GM19372 (cell line): ENCODE data around the gene CUL4A.
"Not testable (repeated sequence)": the region's sequence is repeated elsewhere in the genome, so short reads cannot be mapped to it uniquely, and the experiment has no call there.

Experiments
- ATAC-seq: cut with Tn5 transposase; IDR thresholded peaks from one replicate; pipeline ENCODE4 v1.9.1; 2021; ENCODE audit warnings: mild to moderate bottlenecking, low read depth, moderate library complexity; ENCODE audit not compliant: unreplicated experiment

The CUL4A gene

DNA sequence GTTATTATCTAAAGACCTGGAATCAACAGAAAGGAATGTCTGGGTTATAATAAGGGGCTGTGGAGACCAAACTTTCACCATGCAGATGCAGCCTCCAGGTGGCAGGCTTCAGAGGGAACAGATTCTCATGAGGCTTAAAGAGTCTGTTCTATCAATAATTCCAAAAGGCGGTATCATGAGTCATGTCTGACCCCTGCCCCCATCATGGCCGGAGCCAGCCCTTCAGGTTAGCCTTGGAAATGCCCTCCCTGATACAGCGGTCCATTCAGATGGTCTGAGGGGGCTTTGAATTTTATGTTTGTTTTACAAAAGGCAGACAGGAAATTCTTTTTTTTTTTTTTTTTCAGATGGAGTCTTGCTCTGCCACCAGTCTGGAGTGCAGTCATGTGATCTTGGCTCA is 66.0 kb downstream of the CUL4A start:
- no peak for ATAC-seq

DNA sequence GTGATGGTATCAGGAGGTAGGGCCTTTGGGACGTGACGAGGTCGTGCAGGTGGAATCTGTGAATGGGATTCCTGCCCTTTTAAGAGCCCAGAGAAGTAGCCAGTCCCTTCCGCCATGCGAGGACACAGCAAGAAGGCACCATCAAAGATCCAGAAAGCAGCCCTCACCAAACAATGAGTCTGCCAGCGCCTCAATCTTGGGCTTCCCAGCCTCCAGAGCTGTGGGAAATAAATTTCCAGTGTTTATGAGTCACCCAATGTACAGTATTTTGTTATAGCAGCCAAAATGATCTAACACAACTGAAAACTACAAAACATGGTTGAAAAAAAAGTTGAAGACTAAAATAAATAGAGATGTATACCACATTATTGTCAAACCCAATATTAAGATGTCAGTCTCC is 70.7 kb downstream of the CUL4A start:
- no peak for ATAC-seq

DNA sequence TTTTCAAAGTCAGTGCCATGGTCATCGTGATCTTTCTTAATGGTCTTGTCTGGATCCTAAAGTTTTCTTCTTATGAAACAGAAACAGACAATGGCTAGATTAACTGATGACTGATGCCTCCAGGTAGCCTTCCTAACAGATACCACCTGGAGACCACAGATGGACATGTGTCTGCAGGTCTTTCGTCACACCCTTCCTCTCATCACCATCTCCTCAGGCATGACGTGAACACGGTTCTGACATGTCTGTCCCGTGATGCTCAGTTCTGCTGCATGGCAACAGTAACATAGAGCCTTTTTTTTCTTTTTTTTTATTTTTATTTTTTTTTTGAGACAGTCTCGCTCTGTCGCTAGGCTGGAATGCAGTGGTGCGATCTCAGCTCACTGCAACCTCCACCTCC is 74.5 kb downstream of the CUL4A start:
- no peak for ATAC-seq

DNA sequence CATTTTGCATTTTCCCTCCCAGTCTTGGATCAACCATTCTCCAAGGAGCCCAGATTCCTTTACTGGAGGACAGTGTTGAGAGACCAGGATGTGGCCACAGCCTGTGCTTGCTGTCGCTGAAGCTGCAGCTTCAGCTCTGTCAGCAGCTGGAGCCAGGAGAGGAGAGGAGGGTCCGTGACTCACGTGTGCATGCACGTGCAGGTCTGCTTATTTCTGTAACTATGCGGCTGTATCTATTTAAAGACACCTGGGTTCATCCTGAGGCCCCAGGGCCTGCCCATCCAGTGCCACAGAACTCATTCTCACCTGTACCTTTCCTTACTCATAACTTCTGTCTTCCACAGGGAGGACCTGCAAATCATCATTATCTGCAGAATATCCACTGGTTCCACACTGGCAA is 79.5 kb downstream of the CUL4A start:
- no peak for ATAC-seq

DNA sequence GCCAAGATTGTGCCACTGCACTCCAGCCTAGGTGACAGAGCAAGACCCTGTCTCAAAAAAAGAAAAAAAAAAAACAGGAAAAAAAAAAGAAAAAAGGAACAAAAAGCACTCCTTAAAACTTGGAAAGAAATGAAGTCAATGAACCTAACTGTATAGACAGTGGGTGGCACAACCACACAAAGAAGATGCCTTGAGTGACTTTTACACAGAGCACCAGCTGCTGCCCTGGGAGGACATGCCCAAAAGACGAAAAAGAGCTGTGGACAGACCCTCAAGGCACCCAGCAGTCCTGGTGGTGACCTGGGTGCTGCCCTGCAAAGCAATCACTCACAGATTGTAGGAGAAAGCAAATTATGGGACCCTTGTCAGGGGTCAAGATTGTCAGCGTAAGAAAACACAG is 81.7 kb downstream of the CUL4A start:
- no peak for ATAC-seq

DNA sequence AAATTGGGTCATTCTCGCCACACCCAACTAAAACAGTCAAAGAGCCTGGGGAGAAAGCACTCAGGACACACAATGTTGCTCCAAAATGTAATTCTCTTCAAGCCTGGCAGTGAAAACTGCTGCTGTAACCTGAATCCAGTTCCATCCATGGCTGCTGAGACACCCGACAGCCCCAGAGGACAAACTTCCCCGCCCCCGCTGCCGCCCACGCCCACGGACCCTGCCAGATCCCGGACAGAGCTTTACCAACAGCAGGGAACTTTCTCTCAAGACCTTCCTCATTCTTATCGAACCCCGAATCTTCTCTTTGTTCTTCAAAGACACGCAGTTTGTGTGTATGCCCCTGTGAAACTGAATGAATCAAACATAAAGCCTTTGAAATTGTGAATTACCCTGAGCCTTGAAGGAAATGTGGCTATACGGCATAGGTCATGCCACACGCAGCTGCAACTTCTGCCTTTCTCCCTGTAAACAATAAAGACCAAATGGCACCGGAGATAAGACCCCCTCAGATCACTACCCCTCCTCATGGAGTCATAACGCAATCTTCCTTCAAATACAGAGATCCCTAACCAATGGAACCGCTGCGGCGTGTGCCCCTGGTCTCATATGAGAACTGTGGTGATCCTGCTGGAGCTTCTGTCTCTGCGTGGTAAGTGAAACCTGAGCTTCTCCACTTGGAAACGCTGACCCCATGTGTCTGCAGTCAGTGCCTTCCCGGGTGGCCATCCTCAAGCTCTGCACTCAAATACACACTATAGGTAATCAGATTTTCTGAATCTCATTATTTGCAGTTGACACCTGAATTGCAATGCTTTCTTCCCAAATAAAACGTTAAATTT is 82.8 kb downstream of the CUL4A start:
- ATAC-seq = no peak

DNA sequence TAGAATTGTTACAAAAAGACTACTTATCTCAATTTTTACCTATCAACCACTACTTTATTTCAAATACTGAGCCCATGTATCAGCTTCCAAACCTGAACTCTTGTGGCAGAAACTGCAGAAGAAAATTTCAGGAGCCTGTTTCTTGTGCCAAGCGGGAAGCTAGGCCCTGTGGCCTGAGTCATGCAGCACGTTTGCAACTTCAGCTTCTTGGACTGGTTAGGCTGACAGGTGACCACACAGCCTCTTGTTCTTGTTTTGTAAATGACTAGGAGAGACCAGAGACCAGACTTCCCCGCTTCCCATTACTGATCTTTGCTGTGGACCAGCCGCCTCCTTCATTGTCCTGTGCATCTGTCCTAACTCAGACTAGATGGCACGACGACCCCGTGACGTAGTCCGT is 84.3 kb downstream of the CUL4A start:
- ATAC-seq = no peak

DNA sequence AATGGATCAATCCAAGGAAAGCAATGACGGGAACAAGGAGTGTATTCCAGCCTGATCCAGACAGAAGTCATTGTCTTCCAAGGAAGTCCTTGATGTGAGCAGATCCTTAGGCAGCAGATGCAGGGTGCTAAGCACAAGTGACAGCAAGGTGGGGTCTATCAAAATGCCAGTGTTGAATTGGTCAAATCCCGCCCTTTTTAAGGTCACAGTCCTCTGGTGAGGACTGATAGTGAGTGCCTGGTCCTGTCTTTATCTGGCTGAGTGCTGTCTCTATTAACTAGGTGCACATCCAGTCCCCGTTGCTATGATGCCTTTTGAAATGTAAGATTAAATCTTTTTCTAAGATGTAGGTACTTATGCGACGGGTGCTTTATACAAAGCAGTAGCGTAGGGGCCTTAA is 86.4 kb downstream of the CUL4A start:
- ATAC-seq = no peak

DNA sequence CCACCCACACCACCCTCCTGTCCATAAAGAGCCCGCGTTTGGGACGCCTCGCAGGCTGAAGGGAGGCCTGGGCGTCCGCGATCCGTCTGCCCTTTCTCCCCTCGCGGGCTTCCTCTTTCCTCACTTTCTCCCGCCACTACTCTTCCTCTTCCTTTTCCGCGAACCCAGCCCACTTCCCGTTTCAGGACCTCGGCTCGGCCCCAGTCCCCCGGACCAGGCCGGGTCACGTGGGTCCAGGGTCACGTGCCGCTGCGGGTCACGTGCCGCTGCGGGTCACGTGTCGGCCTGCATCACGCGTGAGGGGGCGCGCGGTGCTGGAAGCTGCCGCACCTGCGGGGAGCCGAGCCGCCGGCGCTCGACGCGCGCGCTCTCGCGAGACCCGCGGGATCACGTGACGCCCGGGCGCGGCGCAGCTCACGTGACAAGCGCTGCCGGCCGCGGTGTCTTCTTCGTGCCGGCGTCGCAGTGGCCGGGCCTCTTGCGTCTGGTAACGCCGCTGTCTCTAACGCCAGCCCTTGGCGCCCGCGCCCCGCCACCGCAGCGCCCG is 87.5 kb downstream of the CUL4A start, which contains the start of gene LAMP1:
Gene LAMP1 (plus strand): TSS at position 417 of the 547 bp plus-strand sequence. CDS start 196 bp downstream, outside the sequence.
- peak; percentile 83 for ATAC-seq

DNA sequence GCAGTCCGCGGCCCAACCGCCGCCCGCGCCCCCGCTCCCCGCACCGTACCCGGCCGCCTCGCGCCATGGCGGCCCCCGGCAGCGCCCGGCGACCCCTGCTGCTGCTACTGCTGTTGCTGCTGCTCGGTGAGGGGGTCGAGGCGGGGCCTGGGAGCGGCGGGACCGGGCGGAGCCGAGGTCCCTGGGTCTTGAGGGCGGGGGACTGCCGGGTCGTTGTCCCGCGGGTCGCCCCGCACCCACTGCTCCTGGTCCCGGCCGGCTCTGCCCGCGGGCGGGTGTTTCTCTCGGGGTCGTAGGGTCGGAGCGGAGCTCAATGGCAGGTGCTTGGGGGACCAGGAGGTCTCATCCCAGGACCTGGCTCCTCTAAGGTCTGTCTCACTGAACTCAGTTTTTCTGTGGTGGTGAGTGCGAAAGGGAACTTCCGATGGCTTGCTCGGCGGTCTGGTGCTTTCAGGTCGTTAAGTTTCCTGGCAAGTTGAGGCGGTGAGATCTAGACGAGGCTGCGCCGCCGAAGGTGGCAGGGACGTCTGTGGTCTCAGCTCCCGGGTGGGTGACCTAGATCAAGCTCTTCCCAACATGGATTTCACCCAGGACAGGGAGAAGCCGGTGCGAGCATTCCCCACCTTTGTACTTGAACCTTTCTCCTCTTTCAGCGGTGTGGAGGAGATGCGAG is 88.1 kb downstream of the CUL4A start:
- ATAC-seq = peak; percentile 26

DNA sequence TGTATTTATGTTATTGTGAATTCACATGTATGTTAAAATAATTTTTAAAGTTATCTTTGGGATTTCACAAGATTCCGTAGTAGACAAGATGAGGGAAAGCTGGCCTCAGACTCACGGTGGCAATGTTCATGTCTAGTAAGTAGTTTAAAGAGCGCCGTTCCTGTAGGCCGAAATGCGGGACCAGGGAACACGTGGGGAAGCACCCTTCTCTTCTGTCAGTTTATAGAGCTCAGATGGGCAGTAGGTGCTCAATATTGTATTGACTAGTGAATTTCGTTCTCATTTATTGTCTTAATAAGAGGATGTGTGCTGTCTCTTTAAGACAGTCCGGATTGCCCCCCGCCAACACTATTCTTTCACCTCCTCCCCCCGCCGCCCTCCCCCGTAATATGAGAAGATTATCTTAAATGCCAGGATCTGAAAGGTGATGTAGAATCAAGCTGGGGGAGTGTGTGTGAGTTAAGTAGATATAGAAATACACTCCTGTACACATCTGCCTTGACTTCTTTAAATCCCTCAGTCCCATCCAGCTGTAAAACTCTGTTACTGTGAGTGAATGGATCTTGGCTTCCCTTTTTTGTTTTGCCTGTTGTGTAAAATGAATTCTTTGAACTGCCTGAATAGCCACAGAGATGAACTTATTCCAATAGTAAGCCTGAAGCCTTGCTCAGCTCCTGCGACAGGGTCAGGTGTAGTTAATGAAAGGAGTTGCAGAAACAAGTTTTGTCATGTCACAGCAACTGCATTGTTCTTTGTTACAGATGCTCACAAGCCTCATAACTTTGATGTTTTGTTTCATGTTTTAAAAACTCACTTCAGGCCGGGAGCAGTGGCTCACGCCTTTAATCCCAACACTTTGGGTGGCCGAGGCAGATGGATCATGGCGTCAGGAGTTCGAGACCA is 88.9 kb downstream of the CUL4A start:
- ATAC-seq = no peak

DNA sequence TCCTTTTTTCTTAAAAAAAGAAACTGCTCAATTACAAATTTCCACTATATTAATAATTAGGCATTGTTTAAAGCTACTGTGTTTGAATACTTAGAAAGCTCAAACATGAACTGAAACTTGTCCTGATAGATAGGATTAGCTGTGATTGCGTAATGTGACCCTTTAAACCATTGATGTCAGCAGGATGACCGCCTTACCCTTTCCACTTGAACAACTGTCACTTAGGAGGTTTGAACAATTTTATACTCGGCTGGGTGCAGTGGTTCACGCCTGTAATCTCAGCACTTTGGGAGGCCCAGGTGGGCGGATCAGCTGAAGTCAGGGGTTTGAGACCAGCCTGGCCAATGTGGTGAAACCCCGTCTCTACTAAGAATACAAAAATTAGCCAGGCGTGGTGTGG is 90.5 kb downstream of the CUL4A start:
- no peak for ATAC-seq

DNA sequence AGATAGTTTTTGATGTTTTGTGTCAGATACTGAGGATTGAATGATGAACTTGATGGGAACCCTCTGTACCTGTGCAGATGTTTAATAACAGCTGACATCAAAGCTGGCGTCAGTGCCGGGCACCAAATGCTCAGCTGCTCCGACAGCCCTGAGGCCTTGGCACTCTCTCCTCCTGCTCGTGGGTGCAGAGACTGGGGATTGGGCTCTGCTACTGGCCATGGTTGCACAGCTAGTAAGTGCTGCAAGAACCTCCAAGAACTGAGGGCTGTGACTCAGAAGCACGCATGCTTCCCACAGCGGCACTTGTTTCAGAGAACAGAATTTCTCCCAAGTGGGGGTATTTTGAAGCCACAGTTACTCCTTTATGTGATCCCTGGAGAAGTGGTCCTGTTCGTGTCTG is 93.6 kb downstream of the CUL4A start:
- no peak for ATAC-seq

DNA sequence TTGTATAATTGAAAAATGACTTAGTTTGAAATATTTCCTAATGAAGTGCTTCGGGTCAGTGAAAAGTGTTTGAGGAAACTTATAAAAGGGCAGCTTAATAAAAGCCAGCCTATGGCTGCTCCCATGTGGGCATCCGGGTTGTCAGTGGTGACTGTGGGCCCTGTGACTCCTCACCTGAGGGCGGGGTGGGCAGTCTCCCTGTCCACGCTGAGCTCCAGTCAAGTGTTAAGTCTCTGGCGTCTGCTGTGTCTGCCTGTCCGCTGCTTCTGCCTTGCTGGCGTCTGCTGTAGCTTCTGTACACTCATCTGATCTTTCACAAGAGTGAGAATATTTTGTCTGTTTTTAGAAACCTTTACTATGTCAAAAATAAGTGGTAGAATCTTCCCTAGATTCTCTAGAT is 94.7 kb downstream of the CUL4A start:
- ATAC-seq = no peak

DNA sequence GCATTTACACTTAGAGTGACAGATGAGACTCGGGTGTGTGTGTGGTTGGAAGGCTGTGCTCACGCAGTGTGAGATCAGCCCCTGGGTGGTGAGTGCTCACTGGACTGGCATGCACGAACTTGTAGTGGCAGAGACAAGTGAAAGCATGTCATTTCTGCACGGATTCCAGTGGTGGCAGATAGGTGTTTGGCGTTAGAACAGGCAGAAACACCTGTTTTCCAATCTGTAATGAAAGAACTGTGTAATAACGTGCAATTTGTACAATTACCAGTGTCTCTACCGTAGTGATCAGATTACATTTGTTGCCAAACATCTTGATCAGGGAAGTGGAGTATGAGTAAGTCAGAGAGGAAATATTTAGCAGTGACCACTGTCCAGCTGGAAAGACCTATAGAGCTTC is 95.8 kb downstream of the CUL4A start:
- no peak for ATAC-seq

DNA sequence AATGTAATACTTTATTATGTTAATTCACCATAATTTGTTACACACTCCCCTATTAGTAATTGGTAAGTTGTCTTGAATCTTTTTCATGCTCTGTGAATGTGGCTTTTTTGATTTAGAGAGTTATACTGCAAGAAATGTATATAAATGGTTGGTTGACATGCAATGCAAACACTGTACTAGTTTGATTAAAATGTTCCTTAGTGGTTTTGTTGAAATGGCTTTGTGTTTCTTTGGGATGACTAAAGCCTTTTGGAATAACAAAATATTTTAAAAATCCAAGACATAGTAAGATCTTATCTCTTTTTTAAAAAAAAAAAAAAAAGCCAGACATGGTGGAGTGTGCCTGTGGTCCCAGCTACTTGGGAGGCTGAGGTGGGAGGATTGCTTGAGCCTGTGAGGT is 98.1 kb downstream of the CUL4A start:
- ATAC-seq = no peak

DNA sequence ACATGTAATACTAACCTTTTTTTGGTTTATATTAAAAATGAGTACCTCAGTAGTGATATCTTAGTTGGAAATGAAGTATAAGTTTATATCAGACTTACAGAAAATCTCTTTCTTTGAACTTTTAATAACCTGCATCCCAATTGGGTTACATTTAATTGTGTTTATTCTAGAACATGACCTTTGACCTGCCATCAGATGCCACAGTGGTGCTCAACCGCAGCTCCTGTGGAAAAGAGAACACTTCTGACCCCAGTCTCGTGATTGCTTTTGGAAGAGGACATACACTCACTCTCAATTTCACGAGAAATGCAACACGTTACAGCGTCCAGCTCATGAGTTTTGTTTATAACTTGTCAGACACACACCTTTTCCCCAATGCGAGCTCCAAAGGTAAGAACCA is 100.1 kb downstream of the CUL4A start:
- no peak for ATAC-seq

DNA sequence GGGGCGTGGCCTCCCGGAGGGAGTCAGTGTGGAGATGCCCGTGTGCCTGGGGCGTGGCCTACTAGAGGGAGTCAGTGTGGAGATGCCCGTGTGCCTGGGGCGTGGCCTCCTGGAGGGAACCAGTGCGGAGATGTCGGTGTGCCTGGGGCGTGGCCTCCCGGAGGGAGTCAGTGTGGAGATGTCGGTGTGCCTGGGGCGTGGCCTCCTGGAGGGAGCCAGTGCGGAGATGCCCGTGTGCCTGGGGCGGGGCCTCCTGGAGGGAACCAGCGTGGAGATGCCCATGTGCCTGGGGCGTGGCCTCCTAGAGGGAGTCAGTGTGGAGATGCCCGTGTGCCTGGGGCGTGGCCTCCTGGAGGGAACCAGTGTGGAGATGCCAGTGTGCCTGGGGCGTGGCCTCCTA is 104.7 kb downstream of the CUL4A start:
- not testable (repeated sequence) for ATAC-seq

DNA sequence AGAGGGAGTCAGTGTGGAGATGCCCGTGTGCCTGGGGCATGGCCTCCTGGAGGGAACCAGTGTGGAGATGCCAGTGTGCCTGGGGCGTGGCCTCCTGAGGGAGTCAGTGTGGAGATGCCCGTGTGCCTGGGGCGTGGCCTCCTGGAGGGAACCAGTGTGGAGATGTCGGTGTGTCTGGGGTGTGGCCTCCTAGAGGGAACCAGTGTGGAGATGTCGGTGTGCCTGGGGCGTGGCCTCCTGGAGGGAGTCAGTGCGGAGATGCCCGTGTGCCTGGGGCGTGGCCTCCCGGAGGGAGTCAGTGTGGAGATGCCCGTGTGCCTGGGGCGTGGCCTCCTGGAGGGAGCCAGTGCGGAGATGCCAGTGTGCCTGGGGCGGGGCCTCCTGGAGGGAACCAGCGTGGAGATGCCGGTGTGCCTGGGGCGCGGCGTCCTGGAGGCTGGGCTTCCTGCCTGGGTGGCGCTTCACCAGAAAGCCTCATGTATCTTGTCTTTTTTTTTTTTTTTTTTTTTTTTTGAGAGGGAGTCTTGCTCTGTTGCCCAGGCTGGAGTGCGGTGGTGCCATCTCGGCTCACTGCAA is 105.6 kb downstream of the CUL4A start:
- ATAC-seq = not testable (repeated sequence)

DNA sequence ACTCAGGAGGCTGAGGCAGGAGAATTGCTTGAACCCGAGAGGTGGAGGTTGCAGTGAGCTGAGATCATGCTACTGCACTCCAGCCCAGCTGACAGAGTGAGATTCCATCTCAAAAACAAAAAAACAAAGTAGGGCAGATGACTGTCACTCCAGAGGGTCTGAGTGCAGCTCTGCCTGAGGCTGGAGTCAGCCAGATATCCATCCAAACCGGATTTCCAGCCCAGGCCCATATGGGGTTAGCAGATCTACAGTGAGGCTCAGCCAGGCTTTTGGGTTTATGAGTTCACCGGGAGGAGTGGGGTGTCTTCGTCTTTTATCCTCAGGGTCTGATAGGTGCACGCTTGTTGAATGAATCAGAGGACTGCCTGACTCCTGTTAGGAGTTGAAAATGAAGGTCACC is 106.6 kb downstream of the CUL4A start:
- no peak for ATAC-seq
